Thyroid gland (tissue), 4 donors: ENCODE results near the gene RERG.

ENCODE experiments used
- POLR2A ChIP-seq, 2 donors: fragments of 450-650 bp; IDR thresholded peaks; one replicate each; pipeline ENCODE4 v1.6.1; 2017; ENCODE audit warnings: antibody characterized with exemption in 2 of 2, mild to moderate bottlenecking in 2 of 2, moderate library complexity in 1 of 2
- TF ChIP-seq, protein P1 (sequence below), 6 experiments: fragments of 200-600 bp in 3 of 6; fragments of 450-650 bp in 3 of 6; sonication (generic) in 3 of 6; IDR thresholded peaks; one replicate each; pipeline ENCODE4 v1.5.1; 2016 to 2019; ENCODE audit warnings: antibody characterized with exemption in 6 of 6, mild to moderate bottlenecking in 2 of 6, inconsistent platforms in 1 of 6, moderate library complexity in 1 of 6

GRCh38 chr12:15155271-15155670 is 65.9 kb downstream of the RERG start:
- TF ChIP-seq POLR2A (IDR thresholded peaks at IDR 0.05), result no peak
- TF ChIP-seq, protein P1, sequence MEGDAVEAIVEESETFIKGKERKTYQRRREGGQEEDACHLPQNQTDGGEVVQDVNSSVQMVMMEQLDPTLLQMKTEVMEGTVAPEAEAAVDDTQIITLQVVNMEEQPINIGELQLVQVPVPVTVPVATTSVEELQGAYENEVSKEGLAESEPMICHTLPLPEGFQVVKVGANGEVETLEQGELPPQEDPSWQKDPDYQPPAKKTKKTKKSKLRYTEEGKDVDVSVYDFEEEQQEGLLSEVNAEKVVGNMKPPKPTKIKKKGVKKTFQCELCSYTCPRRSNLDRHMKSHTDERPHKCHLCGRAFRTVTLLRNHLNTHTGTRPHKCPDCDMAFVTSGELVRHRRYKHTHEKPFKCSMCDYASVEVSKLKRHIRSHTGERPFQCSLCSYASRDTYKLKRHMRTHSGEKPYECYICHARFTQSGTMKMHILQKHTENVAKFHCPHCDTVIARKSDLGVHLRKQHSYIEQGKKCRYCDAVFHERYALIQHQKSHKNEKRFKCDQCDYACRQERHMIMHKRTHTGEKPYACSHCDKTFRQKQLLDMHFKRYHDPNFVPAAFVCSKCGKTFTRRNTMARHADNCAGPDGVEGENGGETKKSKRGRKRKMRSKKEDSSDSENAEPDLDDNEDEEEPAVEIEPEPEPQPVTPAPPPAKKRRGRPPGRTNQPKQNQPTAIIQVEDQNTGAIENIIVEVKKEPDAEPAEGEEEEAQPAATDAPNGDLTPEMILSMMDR (IDR thresholded peaks at IDR 0.05), result no peak
